Activated T-cell treated with anti-CD3 and anti-CD28 coated beads for 1 hour (primary cell): ENCODE data around the gene ESR1.
"Not testable (repeated sequence)": the region's sequence is repeated elsewhere in the genome, so short reads cannot be mapped to it uniquely, and the experiment has no call there.

Experiments
- DNase-seq: peaks from one replicate; pipeline ENCODE4 v3.0.0-alpha.2; 2020; ENCODE audit warnings: low read depth

Gene ESR1

GRCh38 chr6:151992091-151992490 lies 184.6 kb downstream of the ESR1 start:
- no peak for DNase-seq

DNA sequence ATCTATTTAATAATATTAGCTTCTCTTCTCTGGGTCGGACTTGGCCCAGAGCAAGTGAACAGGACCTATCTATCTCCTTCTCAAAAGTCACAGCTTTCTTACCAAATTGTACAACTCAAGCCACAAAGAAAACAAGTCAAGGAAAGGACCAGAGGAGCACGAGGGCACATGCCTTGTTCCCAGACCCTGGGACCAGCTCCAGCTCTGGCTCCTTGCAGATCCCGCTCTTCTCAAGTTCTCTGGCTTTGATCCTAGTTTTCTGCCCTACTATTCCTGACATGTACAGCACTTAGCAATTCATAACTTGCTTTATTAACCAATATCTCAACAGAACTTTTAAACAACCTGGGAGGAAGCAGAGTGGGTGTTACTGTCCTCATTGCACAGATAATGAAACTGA lies 185.9 kb downstream of the ESR1 start:
- no peak for DNase-seq

DNA sequence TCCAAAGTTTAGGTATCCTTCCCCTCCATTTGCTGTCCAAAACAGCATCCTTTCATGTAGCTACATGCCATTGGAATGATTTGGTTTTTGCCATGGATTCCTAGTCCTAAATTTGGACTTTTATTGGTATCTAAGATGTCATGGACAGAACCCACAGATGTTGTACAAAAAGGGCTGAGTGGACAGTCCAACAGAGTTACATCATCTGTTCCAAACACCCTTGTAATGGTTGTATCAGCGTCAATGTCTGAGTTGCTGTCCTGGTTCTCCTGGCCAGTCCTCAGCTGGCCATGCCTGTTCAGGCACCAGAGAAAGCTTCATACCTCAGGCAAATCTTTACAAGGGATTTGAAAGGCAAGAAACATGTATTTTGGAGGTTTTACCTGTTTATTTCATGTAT lies 191.3 kb downstream of the ESR1 start:
- no peak for DNase-seq

DNA sequence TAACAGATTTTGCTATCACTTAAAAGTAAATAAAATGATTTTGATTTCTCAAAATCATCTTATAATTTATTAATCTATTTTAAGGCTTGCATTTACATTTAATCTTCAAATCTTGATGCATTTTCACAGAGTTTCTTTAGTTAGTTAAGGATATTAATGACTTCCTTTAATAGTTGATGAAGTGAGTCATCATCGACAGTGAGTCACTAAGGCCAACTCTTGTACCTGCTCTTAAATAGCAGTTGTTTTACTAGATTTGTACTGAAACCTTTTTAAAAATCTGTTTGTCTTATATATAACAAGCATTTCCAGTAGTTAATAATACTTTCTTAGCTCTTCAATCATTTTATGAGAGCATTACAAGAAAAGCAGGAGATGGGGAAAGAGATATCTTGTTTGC lies 191.7 kb downstream of the ESR1 start:
- DNase-seq = no peak

DNA sequence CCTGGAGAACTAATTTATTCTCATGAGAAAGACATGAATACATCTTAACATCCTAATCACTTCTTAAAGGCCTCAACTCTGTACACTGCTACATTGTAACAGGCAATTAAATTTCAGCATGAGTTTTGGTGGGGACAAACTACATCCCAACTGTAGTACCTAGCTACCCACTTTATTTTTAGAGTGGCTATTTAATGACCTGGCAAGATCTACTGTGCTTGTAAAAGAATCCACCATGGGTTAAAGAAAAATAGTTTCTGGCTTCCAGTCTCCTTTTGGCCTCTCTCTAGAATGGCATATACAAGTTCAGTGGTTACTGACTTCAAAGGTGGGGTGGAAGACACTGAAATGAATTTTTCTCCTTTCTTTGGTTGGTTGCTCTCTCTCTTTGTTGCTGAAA lies 193.9 kb downstream of the ESR1 start:
- no peak for DNase-seq

DNA sequence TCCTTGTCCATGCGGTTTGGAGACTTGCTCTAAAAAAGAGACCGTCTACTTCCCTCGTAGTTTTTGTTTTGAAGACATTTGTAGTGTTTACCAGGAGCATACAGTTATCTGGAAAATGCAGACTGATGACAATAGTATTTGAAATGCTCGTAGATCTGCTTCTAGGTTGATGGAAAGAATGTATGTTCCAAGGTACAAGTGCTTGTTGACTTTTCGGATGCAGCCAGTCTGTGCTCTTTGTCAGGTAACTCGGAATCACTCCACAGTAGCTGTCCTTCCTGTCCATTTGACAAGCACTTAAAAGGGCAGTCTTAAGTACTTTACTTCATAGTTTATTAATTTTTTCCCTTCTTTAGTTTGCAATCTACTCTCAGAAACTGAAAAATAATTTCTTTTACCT lies 194.8 kb downstream of the ESR1 start:
- DNase-seq = no peak

- DNase-seq = no peak
Measured at GRCh38 chr6:152004036-152004566, 196.6 kb downstream of the ESR1 start.

DNA sequence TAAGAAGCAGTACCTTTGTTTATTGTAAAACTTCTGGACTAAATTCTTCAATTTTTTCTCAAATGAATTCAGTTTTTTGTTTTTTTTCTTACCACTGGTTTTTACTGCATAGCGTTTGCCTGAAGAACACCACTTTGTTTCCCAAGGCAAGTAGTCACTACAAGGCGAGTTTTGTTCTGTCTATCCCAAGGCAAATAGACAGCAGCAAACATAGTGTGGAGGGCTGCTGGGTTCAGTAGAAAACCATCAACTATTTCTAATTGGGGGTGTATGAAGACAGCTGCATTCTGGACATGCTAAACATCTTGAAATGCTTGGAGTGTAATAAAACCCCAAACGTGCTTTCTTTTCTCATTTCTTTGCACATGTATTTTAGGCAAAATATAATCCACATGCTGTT lies 197.4 kb downstream of the ESR1 start:
- DNase-seq = no peak

DNA sequence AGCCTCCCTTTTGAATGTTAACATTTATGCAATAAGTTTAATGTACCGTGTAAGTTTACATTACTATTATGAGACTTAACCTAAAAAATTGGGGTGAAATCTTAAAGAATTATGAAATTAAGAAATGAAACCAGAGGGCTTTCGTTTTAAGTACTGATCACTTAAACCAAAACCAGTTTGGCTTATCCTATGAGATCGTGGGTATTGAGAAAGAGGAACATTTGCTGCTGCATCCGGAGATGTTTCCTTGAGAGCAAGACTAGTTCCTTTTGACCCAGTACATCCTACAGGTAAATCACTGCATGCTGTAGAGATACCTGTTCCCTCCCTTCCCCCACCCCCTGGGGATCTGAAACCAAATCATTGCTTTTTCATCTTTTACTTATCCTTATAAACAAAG lies 201.3 kb downstream of the ESR1 start:
- no peak for DNase-seq

DNA sequence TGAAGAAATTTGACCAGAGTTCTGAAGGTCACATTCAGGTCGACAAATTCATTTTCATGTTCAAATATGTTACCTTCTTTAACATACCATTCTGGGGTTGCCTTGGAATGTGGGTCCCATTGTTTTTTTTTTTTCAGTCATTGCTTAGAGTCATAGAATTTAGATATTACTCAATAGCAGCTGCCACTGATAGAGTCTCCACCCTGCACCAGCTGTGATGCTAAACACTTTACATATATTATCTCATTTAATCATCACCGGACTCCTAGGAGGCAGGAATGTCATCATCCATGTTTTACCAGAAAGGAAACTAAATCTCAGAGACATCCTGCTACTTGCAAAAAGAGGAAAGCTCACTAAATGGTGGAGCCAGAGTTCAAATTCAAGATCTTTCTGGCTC lies 204.7 kb downstream of the ESR1 start:
- DNase-seq = no peak

DNA sequence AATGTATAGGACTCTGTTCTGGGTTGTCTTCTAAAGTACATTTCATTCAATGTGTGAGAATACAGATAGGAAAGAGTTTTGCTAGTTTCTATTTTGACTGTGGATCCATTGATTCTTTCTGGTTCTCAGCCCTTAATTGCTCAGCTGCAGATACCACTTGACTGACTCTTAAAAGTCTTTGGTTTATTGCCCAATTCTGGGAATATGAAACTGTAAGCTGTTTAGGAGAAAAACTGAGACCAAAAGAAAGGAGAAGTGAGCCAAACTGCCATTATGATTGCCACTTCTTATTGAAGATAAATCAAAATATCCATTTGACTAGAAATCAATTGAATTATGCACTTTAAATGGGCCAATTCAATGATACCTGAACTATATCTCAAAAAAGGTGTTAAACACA lies 211.4 kb downstream of the ESR1 start:
- DNase-seq = no peak

GRCh38 chr6:152022303-152022702 lies 214.8 kb downstream of the ESR1 start:
- no peak for DNase-seq

GRCh38 chr6:152023613-152024012 lies 216.1 kb downstream of the ESR1 start:
- DNase-seq = no peak

- no peak for DNase-seq
Measured at GRCh38 chr6:152026291-152026690, 218.8 kb downstream of the ESR1 start.

DNA sequence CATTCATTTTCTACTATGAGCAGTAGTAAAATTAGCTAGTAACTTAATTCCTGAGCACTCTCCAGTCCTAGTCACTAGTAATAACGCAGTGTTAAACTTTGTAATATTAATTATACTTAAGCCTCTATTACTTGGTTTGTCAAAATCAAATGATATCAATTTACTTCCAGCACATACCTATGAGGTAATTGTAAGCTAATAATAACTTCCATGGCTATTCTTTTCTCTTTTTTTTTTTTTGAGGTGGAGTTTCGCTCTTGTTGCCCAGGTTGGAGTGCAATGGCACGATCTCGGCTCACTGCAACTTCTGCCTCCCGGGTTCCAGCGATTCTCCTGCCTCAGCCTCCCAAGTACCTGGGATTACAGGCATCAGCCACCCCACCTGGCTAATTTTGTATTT lies 219.3 kb downstream of the ESR1 start:
- not testable (repeated sequence) for DNase-seq

DNA sequence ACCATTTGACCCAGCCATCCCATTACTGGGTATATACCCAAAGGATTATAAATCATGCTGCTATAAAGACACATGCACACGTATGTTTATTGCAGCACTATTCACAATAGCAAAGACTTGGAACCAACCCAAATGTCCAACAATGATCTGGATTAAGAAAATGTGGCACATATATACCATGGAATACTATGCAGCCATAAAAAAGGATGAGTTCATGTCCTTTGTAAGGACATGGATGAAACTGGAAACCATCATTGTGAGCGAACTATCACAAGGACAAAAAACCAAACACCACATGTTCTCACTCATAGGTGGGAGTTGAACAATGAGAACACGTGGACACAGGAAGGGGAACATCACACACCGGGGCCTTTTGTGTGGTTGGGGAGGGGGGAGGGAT lies 226.3 kb downstream of the ESR1 start:
- not testable (repeated sequence) for DNase-seq

DNA sequence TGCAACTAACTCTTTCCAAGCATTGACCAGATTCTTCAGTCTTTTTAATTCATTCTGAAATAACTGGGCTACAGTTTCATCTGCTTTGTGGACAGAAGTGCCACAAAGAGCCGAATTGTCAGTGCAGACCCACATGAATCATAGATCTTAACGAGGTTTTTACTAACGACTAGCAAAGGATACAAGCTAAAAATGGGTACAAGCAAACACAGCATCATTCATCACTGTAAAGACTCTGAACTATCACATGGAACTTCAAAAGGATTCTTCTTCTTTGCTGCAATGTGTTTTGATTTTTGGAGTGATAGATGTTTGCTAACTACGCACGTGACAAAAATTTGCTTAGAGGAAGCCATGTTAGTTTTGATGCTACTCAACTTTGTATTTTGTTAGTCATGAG lies 227.1 kb downstream of the ESR1 start:
- no peak for DNase-seq

GRCh38 chr6:152046118-152046517 lies 238.6 kb downstream of the ESR1 start:
- DNase-seq = no peak

DNA sequence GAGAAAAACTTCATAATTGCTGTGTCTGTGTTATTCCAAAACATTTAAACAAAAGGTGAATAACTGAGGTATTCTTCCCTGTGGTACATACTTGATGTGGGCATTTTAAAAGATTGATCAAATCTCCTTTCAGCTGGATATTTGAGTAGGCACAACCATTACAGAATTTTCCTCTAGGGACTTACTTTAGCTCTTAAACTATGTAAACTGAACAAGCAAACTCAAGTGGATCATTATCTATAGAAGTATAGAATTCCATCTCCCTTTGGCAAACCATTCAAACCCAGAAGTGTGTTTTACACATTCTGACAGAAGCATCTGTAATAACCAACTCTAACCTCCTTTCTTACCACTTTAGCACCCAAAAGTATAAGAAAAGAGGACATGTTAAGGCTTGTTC lies 241.4 kb downstream of the ESR1 start:
- DNase-seq = no peak

GRCh38 chr6:152049502-152049901 lies 242.0 kb downstream of the ESR1 start:
- DNase-seq = no peak

DNA sequence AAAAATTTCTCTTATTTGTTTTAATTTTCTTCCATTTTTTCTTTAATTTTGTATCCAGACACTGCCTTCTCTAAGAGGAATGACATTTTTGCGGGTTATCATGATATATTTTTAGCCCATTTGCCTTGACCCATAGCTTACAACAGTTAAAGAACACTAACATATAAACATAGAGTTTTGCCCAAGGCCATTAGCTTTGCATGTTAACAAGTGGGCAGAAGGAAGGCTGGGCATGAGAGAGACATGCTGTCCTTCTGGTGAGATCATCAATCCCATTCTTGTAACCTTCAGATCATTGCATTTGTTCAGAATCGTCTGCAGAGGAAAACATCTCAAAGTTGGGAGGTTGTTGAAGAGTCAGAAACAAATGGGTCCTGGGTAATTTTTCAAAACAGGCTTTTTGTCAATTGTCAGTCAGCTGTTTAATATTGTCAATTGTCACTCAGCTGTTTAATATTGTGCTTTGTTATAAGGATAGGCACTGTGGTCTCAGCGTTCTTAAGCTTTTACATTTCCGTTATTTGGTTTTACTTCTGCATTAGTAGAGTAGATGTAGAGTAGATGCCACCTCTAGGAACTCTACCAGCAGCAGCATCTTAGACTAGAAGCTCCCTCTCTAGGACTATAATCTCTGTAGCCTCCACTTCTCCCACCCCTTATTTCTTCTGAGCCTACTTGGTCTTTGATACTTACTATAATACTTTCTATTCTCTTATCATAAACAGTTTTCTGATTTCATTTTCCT lies 243.1 kb downstream of the ESR1 start:
- DNase-seq = no peak

GRCh38 chr6:152052061-152052460 lies 244.6 kb downstream of the ESR1 start:
- no peak for DNase-seq

- DNase-seq = no peak
Measured at GRCh38 chr6:152053332-152053731, 245.8 kb downstream of the ESR1 start.

GRCh38 chr6:152054441-152054840 lies 247.0 kb downstream of the ESR1 start:
- no peak for DNase-seq
